HG02938 (cell line): Measurements from ENCODE around the gene ECHDC3.

Experiments
- ATAC-seq: cut with Tn5 transposase; IDR thresholded peaks from one replicate; pipeline ENCODE4 v1.9.1; 2021; ENCODE audit warnings: mild to moderate bottlenecking, moderate library complexity; ENCODE audit not compliant: unreplicated experiment

The ECHDC3 gene

DNA sequence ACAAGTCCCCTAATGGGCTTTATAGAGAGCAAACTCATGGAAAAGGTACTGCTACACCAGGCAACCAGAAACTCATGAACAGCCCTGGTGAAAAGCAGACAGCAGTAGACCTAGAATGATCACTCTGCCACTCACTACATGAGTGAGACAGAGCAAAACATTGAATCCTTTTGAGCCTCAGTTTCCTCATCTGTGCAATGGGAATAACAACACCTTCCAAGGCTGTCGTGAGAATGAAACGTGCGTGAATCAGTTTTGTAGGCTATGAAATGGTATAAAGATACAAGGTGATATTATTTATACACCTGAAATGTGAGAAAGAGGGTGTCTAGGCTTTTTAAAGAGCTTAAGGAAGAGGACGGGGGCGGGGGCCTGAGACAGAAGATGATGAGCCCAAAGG lies 66.6 kb downstream of the ECHDC3 start:
- ATAC-seq = no peak

DNA sequence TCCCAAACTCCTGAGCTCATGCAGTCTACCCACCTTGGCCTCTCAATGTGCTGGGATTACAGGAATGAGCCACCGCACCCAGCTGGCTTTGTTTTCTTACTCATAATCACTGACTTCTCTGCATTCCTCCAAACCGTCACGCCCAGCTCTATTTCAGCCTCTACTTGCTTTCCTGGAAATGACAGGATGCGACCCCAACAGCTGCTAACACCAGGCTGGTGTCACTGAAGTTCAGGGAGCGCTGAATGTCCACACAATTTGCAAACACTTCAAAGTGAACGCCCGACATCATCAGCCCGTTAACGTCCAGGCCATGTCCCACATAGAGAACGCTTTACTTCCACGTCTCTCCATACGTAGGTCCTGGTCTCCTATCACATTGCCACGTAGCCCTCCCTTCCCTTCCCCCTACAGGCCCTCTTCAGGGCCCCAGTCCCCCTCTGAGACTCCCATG lies 68.2 kb downstream of the ECHDC3 start:
- ATAC-seq = no peak

DNA sequence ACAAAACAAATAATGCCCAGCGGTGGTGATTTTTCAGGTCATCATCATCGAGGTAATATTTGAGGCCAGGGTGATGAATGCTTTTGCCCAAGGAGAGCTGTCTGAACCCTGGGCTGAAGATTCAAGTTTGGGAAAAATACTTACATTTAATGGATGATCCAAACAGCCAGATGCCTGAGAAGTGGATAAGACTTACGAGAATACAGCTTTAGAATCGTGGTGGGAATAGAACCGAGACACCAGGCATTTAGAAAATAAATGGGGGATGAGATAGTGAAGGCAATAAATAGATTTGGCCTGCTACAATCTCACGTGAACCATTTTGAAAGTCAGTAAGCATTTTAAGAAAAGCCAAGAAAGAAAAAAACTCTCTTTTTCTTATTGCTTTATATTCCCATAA lies 68.8 kb downstream of the ECHDC3 start:
- no peak for ATAC-seq

DNA sequence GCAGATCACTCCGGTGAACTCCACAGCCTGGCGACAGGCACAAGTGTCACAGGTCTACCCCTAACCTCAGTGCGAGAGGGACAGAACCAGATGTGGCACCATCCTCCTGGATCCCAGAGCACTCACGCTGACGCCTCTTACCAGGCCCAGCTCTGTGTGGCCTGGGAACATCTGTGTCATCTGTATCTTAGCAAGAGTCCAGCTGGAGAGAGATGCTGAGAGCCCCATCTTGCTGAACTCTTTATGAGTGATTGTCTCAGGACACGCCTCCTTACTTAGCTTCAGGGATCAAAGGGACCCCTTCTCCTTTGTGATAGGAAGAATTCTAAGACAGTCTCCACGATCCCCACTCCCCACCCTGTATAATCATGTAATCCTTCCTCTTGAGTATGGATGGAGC lies 71.0 kb downstream of the ECHDC3 start:
- ATAC-seq = no peak
